Globus pallidus (tissue), 1 donor: ENCODE data around the gene NPAS2.

Experiments
- DNase-seq: peaks from one replicate; pipeline ENCODE4 v3.0.0-alpha.2; 2015; ENCODE audit warnings: low spot score

Gene NPAS2

DNA sequence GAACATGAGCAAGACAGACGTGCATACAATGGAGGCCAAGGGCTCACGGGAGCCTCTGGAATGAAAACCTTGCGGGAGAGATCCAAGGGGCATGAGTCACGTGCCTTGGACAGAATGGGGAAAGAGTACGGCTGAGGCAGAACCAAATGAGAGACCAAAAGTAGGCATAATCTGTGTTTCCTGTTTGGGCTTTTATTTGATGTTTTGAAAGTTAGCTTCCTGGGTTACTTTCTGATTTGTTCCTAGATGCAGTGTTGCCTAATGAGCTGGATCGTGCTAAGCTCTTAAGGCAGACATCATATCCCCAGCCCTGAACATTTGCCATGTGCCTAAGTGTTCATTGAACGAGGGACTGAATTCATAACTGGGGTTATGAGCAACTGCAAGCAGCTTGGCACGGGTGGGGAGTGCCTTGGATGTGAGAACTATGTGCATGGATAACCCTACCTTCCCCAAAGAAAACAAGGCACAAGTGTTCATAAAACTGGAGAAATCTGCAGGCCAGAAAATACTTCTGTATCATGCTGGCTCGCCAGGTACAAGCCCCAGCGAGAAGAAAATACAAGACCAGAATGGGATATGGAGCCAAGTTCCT is 121.8 kb downstream of the NPAS2 start:
- no peak for DNase-seq

DNA sequence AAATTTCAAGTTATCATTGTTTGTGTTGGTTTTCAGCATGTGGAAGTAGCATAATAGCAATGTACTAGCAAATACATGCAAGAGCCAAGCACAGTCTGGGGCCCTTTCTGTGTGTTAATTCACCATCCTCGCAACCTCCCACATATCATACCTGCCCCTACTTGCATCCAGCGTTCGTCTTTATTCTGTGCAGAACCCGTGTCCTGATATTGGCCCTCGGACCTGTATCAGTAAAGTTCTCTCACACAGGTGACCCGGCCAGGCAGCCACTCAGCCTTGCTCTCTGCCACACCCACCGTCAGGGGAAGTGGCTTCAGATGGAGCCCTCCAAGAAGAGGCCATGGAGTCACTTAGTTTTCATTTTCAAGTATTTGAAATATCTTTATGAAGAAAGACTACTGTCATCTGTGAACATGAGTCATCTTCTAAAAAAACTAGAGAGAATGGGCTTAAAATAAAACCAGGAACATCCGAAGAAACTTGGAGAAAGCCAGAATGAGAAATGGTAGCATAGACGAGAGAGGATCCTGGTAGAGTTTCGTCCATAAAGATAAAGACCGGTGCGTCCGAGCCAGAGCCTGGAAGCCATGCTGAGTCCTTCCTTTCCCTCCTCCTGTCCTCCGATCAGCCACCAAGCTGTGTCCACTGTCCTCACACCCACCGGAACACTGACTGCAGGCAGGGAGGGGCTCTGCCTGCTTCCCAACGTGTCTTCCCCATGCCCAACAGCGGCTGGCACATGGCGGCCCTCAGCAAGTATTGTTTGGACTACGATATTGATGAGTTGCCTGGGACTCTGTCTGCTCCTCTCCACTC is 124.9 kb downstream of the NPAS2 start:
- DNase-seq = no peak

DNA sequence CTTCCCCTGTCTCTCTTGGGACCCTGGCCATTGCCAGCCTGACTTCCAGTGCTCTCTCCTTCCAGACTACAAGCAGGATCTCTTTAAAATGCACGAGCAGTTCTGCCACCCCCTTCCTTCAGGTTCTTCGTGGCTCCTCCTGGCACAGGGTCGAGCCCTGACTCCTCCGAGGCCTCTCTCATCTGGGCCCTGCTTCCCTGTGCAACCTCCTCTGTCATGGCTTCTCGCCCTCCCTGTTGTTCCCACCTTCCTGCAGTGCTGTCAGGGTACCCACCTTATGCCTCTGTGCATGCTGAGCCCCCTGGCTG is 125.4 kb downstream of the NPAS2 start:
- DNase-seq = no peak

DNA sequence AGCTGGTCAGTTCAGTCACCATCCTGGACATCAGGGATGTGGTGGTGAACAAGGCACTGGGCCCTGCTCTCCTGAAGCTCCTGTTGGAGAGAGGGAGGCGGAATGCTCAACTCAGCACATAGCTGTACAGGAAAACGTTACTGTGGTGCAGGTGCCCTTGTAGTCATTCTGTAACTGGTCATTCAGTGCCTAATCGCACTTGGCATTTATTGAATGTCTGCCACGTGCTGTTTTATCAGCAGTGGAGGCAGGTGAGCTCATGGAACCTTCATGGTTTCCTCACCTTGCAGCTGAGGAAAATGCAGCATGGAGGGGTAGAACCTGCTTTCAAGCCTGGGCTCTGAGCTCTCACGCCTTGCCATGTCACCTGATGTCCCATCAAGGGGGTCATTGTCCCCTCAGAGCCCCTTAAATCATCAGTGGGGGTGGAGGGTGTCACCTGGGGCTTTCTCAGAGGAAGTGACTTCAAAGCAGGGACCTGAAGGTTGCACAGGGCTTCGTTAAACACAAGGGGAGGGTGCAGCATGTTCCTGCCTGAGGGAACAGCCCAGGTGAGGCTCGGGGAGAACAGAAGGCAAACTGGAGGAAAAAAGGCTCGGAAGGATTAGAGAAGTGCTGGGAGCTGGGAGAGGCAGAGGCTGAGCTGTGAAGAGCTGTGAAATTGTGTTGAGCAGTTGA is 126.1 kb downstream of the NPAS2 start:
- no peak for DNase-seq

DNA sequence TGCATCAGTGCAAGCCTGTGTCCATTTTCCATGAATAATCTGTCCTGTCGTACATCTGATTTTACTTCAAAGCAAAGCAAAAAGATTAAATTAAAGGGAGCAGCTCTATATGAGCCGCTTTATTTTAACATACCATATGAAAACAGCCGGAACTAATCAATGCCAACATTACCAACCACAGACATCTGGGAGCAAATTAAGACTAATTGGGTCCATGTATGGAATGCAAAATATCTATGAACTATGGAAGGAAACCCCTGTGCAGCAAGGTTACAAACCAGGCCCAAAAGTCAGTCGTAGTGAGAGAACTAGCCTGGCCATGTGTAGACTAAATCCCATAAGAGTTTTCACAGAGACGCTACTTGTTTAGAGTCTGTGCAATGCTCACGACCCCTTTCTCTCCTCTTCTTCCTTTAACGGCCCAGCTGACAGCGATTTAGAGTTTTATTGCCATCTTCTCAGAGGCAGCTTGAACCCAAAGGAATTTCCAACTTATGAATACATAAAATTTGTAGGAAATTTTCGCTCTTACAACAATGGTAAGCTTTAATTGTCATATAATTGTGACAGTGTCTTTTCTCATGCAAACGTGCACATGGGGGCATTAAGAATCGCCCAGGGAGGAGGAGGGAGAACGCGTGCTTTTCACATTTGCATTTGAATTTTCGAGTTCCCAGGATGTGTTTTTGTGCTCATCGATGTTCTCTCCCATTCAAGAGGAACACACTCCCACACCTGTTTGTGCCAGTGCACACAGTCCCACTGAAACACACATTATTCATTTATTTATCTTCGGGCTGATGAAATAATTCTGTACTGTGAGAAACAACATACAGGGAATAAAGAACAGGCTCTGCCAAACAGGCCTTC is 129.2 kb downstream of the NPAS2 start:
- DNase-seq = no peak

DNA sequence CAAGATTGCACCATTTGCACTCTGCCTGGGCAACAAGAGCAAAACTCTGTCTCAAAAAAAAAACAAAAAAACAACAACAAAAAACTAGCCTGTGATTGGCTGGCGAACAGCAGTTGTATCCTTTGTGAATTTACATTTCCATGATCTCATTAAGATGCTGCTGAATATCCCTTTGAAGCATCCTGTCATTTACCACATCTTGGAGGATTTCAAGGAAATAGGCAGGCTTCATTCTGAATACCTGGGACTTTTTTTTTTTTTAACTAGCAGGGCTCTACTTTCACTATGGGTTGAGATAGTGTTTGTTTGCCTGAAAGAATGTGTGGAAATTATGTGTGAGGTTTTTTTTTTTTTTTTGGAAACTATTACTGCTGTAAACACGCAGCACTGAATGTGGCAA is 132.6 kb downstream of the NPAS2 start:
- no peak for DNase-seq

DNA sequence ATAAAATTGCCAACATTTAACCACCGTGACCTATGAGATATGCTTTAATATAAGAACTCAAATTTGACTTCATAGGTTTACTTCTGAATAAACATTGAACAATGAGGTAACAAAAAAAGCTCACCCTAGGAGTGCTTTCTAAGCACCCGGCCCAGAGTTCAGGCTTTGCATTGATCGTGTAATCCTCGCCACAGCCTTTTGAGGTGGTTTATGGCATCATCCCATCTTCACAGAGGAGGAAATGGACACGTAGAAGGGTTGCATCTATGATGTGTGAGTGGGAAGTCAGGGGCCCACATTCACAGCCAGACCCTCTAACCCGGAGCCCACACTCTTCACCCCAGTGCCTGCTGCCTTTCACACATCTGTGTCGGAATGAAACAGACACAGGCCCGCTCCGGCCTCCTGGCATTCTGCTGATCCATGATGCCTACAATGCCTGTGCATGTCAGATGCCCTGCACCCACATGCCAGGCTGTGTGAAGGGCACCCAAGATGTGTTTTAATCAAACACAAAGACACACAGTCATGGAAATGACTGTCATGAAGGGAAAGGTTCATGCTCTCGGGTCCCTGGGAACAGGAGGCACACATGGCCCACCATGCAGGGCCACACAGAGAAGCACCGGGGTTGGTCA is 133.6 kb downstream of the NPAS2 start:
- DNase-seq = no peak

DNA sequence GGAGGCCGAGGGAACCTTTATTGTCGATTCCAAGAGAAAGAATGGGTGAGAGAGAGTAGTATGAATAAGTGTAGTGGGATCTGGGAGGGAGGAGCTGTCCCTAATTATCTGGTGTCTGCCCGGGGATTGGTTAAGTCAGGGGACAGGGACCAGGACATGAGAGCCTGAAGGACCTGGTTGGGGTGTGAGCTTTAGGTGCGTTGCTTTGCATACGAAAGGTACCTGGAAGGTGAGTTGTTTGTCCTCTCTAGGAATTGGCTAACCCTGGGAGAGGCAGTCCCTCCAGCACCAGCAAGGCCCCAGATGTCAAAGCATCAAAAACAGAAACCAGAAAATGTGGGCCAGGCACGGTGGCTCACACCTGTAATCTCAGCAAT is 134.1 kb downstream of the NPAS2 start:
- no peak for DNase-seq

DNA sequence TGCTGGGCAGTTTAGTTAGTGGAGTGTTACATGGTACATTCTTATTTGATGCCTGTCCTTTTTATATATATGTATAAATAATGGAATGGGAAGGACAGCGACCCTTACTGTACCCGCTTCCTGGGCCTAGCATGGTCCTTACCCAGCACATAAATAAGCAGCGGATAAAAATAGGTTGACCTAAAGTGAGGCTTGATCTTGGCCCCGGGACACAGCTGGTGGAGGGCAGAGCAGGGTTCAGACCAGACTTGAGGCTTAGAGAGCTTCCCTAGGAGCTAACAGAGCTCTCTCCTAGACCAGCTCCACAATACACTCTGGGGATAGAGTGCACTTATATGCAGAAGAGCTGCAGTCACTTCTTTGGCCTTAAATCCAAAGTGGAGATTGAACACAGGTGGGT is 135.3 kb downstream of the NPAS2 start:
- DNase-seq = no peak

DNA sequence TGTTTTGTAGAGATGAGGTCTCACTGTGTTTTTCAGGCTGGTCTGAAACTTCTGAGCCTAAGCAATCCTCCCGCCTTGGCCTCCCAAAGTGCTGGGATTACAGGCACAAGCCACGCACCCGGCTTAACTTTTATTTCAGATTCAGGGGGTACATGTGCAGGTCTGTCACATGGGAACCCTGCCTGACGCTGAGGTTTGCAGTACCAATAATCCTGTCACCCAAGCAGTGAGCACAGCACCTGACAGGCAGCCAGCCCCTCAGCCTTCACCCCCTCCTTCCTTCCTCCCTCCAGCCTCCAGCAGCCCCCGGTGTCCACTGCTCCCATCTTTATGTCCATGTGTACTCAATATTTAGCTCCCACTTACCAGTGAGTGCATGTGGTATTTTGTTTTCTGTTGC is 136.1 kb downstream of the NPAS2 start:
- no peak for DNase-seq

DNA sequence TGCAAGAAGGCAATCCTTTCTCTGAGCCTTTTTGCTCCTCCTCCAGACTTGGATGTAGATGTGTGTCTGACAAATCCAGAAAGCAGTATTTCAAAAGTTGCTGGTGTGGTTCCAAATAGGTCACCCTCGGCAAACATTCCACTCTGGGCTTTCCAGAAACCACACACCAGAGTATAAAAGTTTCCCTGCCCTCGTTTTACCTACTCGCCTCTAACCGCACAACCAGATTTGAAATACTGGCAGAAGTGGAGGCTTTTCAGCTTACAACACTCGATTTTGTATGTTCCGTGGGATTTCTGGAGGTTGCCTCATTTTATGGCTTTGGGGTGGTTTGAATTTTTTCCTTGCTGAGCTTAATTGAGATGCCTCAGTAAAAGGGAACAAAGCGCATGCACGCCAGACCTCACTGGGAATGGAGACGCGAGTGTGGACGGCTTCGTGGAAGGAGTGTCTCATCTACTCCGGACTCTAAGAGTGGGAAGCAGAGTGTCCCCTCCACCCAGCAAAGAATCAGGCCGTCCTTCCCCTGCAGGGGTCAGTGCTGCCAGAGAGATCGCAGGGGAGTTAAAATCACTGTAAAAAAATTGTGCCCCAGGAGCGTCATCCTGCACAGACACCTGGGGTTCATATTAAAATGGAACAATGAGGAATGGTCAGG is 138.2 kb downstream of the NPAS2 start:
- DNase-seq = peak; percentile 31

DNA sequence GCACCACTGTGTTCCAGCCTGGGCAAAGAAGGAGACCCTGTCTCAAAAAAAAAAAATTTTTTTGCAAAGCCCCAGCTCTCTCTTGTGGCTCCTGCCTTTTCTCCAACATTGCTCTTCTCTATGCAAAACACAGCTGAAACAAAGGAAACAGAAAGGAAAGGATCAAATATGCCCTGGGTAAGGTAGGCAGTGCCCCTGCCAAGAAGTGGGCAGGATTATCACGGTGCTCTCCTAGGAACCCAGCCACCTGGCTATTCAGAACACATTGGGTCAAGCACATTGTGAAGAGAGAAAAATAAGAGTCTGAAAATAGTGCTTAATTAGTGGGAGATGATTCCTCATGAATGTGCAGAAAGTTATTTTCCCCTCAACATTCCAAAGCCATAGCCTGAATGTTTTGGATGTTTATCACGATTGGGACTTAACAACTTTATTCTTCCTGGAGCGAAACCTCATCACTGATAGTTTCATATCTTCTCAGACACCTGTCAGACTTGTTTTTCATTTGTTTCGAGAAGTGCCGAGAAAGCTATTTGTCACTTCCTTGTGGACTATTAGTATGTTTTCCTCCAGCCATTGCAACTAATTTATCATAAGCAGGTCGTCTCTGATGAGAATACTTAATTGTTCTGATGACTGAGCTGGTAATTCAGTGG is 139.4 kb downstream of the NPAS2 start:
- no peak for DNase-seq

DNA sequence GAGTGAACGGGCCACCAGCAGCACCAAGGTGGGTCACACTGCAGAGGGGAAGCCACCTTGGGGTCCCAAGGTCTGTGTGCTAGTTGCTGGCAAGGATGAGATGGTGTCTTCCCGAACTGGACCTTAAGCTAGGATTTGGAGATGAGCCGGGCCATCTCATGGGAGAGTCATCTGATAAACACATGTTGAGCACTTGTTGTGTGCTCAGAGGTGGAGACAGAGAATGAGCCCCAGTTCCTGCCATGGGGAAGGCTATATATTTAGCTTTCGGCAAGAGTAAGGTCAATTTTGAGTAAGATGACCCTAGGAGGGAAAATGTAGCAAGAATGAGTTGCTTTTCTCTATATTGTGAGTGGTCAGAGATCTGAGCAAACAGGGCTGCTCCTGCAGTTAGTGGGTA is 140.7 kb downstream of the NPAS2 start:
- DNase-seq = no peak

DNA sequence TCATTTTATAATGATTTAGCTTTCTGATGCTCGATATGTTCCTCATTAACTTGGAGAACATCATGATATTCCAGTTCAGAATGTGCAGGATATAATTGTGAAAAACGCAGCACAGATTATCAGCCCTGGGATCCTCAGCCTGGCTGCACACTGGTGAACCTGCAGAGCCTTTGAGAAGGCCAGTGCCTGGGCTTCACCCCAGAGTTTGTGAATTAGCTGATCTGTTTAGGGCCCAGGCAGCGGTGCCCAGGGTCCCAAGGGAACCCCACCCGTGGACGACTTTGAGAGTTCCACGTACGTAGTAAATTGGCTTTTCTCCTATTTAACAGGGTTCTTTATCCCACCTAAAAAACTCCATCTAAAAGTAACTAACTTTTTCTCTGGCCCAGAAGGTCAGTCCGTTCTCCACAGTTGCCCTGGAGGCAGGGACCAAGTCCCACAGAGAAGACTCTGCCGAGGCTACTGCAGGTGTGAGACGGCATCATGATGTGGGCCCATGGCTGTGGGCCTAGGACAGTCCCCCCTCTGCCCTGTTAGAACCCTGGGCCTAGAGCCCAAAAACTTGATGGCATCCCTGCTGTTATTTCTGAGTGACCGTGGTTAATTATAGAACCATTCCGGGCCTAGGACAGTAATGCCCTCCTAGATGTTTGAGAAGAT is 142.6 kb downstream of the NPAS2 start:
- DNase-seq = no peak

DNA sequence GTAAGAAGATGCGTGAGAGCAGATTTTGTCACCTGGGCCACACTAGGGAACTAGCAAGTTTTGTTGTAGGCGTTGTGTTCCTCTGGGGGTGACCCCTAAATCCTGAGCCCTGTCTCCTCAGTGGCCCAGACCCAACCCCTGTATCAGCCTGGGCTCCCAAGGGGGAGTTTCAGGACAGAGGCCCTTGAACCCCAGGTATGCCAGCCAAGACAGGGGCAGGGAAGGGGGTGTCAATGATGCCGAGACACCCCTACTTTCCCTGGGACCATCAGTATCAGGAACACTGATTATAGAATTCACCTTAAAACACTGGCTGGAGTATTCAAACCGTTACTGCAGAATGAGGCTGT is 143.1 kb downstream of the NPAS2 start:
- no peak for DNase-seq

DNA sequence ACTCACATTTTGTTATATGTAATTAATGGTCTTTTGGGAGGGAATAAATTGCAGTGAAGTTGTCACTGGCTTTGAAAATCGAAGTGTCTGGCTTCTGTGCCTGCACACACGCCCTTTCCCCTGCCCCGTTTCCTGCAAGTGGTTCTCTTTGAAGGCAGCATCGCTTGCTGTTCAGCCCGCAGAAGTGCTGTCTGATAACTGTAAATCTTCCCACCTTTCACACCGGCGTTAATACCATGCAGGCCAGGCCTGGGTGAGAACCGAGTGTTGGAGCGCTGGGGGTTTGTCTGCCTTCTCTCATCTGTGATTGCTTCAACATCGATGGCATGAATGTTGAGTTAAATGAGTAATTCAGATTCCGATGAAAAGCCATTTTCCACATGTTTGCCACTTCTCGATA is 144.3 kb downstream of the NPAS2 start:
- DNase-seq = no peak

DNA sequence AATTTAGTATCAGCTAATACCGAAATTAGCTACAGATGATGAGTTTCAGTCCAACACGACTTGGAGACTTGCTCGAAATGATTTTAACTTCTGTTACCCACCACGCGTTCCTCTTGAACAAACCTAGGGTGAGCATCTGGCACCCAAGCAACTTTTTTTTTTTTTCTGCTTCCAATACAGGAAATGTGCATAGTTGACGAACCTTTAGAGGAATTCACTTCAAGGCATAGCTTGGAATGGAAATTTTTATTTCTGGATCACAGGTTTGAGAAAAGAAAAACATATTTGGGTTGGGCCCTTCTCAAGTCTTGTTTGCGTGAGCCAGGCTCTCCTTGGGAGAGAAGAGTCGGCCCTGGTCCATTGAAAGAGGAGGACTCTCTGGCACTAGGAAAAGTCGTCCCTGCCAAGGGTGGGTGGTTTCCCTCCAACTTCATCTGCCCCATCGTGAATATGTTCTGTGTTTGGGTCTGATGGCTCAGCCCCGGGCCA is 144.8 kb downstream of the NPAS2 start:
- DNase-seq = no peak

DNA sequence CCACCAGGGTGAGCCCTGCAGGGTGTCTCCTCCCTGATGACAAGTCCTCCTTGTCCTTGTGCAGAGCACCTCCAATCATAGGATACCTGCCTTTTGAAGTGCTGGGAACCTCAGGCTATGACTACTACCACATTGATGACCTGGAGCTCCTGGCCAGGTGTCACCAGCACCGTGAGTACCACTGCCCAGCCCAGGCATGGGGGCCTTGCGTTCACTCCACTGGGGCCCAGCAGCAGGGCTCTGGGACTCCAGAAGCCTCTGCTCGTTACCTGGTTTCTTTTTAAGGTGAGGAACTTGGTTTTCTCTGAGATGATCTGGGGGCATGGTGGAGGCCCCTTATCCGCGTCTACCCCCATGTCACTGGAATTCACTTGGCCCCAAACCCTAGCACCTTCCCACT is 145.7 kb downstream of the NPAS2 start:
- no peak for DNase-seq

DNA sequence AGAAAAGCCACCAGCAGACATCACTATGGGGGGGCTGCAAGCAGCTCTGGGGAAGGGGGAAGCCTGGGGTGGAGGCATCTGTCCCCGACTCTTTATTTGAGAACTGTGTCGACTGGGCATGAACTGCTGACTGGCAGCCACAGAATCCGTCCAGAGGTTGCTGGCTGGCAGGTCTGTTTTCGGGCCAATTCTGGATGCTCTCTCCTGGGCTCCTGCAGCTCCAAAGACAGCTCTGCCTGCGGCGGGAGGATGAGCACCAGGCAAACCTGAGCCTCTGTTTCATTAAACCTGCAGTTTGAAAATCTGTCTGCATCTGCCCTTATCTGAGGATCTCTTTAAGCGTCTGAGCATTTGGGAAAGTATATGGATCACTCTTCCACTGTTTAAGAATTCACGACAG is 147.8 kb downstream of the NPAS2 start:
- DNase-seq = no peak
